ENCODE results near the gene PLXNA1. TPM values are rescaled to one million over a fixed set of nuclear protein-coding genes. Genes with fewer than 3 reads are reported as not detected.

The PLXNA1 gene
- total RNA-seq (1 to 10 TPM; 6.8 to 8.3 TPM), polyA plus RNA-seq (1 to 10 TPM in 1 of 2 donors, under 1 TPM in 1; 0.92 to 2.1 TPM)

- WGBS: under 1% methylated on average over 89 of the region's 89 CpGs
- H3K36me3 ChIP-seq (ENCODE audit: control insufficient read depth in 4 of 4, insufficient read depth in 3 of 4, low read depth in 1 of 4, low read length in 3 of 4): no peaks in the 10 kb centered on the region
These were observed at the start of gene PLXNA1 for GRCh38 chr3:126982471-126983175. TSS of gene PLXNA1 (plus strand) at chr3:126983115. CDS start at chr3:126988594, 5,479 bp downstream.

DNA sequence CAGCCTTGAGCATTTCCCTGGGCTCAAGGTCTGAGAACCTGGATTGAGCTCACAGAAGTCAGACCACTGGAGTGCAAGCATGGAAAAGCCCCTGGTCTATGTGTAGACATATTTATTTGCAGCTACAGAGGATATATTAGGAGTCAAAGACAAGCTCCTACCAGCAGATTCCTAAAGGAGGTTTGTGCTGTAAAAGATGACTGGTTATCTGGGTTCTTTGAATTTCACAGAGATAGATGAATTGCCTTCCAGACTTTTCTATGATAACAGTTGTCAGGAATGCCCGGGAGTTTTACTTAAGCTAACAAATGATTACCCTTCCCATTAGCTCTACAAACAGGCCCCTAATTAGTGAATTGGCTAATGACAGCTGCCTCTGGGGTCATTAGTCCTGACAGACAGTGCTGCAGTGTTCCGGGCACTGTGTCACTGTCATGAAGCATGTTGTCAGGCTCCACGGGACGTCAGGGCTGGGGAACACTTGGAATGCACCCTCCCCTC is 48.8 kb upstream of the PLXNA1 start:
- H3K27ac ChIP-seq (ENCODE audit: low read depth in 1 of 2, low read length in 2 of 2): peak overlapping the region; percentile 23 to 41
- H3K4me1 ChIP-seq (ENCODE audit: control insufficient read depth in 4 of 4, insufficient read depth in 4 of 4, low read length in 3 of 4): peaks cover 0 to 3% (median 0%) of the 10 kb centered on the region in 4 donors
- WGBS: 73% methylated on average over 4 of the region's 4 CpGs
- TF ChIP-seq MAX (IDR thresholded peaks at IDR 0.05) (no peak), SP1 (IDR thresholded peaks at IDR 0.05) (peak; percentile 33), EGR1 (IDR thresholded peaks at IDR 0.05; ENCODE audit: low read depth in 2 of 2) (no peak), FOXA2 (IDR thresholded peaks at IDR 0.05) (no peak), RXRA (IDR thresholded peaks at IDR 0.05) (peak; percentile 25 to 37), HNF4A (conservative IDR thresholded peaks at IDR 0.05) (no peak), YY1 (IDR thresholded peaks at IDR 0.05) (no peak), GABPA (IDR thresholded peaks at IDR 0.05 in 1 of 2, conservative IDR thresholded peaks at IDR 0.05 in 1 of 2) (no peak), NR2F2 (IDR thresholded peaks at IDR 0.05) (peak; percentile 25)
- TF ChIP-seq, protein P1, sequence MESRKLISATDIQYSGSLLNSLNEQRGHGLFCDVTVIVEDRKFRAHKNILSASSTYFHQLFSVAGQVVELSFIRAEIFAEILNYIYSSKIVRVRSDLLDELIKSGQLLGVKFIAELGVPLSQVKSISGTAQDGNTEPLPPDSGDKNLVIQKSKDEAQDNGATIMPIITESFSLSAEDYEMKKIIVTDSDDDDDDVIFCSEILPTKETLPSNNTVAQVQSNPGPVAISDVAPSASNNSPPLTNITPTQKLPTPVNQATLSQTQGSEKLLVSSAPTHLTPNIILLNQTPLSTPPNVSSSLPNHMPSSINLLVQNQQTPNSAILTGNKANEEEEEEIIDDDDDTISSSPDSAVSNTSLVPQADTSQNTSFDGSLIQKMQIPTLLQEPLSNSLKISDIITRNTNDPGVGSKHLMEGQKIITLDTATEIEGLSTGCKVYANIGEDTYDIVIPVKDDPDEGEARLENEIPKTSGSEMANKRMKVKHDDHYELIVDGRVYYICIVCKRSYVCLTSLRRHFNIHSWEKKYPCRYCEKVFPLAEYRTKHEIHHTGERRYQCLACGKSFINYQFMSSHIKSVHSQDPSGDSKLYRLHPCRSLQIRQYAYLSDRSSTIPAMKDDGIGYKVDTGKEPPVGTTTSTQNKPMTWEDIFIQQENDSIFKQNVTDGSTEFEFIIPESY (IDR thresholded peaks at IDR 0.05): no peak
- TF ChIP-seq, protein P2, sequence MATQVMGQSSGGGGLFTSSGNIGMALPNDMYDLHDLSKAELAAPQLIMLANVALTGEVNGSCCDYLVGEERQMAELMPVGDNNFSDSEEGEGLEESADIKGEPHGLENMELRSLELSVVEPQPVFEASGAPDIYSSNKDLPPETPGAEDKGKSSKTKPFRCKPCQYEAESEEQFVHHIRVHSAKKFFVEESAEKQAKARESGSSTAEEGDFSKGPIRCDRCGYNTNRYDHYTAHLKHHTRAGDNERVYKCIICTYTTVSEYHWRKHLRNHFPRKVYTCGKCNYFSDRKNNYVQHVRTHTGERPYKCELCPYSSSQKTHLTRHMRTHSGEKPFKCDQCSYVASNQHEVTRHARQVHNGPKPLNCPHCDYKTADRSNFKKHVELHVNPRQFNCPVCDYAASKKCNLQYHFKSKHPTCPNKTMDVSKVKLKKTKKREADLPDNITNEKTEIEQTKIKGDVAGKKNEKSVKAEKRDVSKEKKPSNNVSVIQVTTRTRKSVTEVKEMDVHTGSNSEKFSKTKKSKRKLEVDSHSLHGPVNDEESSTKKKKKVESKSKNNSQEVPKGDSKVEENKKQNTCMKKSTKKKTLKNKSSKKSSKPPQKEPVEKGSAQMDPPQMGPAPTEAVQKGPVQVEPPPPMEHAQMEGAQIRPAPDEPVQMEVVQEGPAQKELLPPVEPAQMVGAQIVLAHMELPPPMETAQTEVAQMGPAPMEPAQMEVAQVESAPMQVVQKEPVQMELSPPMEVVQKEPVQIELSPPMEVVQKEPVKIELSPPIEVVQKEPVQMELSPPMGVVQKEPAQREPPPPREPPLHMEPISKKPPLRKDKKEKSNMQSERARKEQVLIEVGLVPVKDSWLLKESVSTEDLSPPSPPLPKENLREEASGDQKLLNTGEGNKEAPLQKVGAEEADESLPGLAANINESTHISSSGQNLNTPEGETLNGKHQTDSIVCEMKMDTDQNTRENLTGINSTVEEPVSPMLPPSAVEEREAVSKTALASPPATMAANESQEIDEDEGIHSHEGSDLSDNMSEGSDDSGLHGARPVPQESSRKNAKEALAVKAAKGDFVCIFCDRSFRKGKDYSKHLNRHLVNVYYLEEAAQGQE (IDR thresholded peaks at IDR 0.05): no peak
- H3K27me3 ChIP-seq (ENCODE audit: control insufficient read depth in 4 of 4, insufficient read depth in 4 of 4, low read length in 3 of 4): no peaks in the 10 kb centered on the region
- no peak overlapping the region for H3K4me3 ChIP-seq (ENCODE audit: low read depth in 1 of 3, low read length in 3 of 3)
- H3K9ac ChIP-seq (ENCODE audit: low read depth in 1 of 2, low read length in 2 of 2): no peak overlapping the region
- no peaks in the 10 kb centered on the region for H3K9me3 ChIP-seq (ENCODE audit: control insufficient read depth in 4 of 4, low read length in 3 of 4)
- DNase-seq (ENCODE audit: low spot score): no peak
- no peaks in the 10 kb centered on the region for H3K36me3 ChIP-seq (ENCODE audit: control insufficient read depth in 4 of 4, insufficient read depth in 3 of 4, low read depth in 1 of 4, low read length in 3 of 4)

More at GRCh38 chr3:126982471-126983175, at the start of gene PLXNA1:
- peaks cover 0 to 10% (median 8%) of the 10 kb centered on the region in 4 donors for H3K4me1 ChIP-seq (ENCODE audit: control insufficient read depth in 4 of 4, insufficient read depth in 4 of 4, low read length in 3 of 4)
- H3K4me3 ChIP-seq (ENCODE audit: low read depth in 1 of 3, low read length in 3 of 3): peak within 1 kb of the TSS; percentile 26 to 86 (median 59)
- H3K27ac ChIP-seq (ENCODE audit: low read depth in 1 of 2, low read length in 2 of 2): peak within 1 kb of the TSS in 1 of 2 donors; percentile 71
- H3K9me3 ChIP-seq (ENCODE audit: control insufficient read depth in 4 of 4, low read length in 3 of 4): no peaks in the 10 kb centered on the region
- H3K9ac ChIP-seq (ENCODE audit: low read depth in 1 of 2, low read length in 2 of 2): peak within 1 kb of the TSS; percentile 22 to 27
- DNase-seq (ENCODE audit: low spot score): peak; percentile 78
- TF ChIP-seq CTCF (IDR thresholded peaks at IDR 0.05; ENCODE audit: low read depth, low read length, missing input control): peak; percentile 83
- peak; percentile 68 to 78 for TF ChIP-seq RAD21 (IDR thresholded peaks at IDR 0.05)
- no peak for TF ChIP-seq EGR1 (IDR thresholded peaks at IDR 0.05; ENCODE audit: low read depth in 2 of 2)
- peak; percentile 19 for TF ChIP-seq SP1 (IDR thresholded peaks at IDR 0.05)
- no peak for TF ChIP-seq HNF4A (conservative IDR thresholded peaks at IDR 0.05)
- TF ChIP-seq, protein P2 (IDR thresholded peaks at IDR 0.05): no peak
- TF ChIP-seq RXRA (IDR thresholded peaks at IDR 0.05): no peak
- TF ChIP-seq GABPA (IDR thresholded peaks at IDR 0.05 in 1 of 2, conservative IDR thresholded peaks at IDR 0.05 in 1 of 2): no peak
- H3K27me3 ChIP-seq (ENCODE audit: control insufficient read depth in 4 of 4, insufficient read depth in 4 of 4, low read length in 3 of 4): no peaks in the 10 kb centered on the region
